HG03025 (cell line): ENCODE measurements around the gene SAMD4A.

Experiments
- ATAC-seq: cut with Tn5 transposase; IDR thresholded peaks from one replicate; pipeline ENCODE4 v1.9.1; 2021; ENCODE audit warnings: mild to moderate bottlenecking, moderate library complexity; ENCODE audit not compliant: unreplicated experiment, low FRiP score

SAMD4A gene

DNA sequence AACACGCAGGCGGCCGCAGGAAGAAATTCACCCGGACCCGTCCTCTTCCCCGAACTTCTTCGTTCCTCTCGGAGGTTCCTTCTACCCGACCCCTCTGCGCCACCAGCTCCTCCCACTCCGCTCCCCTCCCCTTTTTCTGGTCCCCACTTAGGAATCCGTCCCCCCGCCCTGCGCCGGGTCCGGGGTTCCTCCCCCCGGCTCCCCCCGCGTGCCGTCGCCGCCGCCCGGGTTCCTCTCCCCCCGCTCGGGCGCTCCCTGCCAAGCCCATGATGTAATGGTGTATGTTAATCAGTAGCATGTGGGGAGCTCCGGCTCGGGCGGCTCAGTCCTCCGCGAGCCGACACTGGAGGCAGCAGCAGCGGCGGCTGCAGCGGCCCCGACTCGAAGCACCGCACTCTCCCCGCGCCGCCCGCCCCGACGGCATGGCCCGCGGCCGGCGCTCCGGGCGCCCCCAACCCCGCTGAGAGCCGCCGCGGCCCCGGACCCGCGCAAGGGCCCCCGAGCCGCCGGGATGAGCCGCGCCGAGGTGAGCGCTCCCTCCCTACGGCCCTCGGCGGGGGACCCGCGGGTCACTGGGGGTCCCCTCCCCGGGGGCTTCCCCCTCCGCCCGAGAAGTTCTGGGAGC lies 1.0 kb upstream of the SAMD4A start:
- ATAC-seq, result peak; percentile 46

DNA sequence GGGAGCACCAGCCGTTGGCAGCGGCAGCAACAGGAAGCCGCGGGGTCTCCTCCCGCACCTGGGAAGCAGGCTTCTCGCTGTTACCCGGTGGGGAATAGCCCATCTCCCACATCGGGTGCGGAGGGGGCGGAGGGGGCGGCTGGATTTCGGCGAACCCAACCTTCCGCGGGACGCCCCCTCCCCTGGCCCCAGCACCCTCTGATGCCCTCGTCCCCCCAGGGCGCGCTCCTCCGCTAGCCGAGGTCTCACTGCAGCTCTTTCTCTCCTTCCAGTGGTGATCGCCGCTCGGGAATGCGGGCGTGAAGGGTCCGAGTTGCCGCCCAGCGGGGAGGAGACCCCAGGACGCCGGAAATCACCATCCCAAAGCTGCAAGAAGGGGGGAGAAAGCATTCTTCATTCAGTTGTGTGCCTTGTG lies 303 bp downstream of the SAMD4A start:
- ATAC-seq, result peak; percentile 4

DNA sequence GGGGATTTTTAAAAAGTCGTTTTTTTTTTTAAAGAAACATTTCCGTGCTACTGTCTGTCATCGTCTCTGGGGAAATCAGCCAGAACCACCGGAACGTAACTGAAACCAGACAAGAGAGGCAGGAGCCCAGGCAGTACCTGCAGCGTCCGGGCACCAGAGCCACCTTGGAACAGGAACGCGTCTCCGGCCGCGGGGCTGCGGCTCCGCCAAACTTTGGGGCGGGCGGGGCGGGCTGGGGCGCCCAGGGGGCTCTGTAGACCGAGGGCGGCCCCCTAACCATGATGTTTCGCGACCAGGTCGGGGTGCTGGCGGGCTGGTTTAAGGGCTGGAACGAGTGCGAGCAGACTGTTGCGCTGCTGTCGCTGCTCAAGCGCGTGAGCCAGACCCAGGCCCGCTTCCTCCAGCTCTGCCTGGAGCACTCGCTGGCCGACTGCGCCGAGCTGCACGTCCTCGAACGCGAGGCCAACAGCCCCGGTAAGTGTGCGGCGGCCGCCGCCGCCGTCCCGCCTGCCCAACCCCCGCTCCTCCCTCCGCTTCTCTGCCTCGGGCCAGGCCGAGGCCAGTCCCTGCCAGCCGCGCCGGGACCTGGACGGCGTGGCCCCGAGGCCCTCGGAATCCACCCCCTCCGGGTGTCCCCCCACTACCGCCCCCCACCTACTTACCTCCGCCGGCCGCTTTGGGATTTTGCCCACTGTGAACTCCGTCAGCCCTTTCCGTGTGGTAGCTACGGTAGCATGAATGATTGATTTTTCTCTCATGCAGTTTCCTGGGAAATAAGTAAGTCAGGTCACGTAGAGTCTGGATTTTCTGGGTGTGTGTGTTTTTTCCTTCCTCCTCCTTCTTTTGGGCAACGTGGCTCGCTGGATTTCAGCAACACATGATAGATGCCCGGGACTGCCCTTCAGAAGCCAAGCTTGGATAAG lies 972 bp downstream of the SAMD4A start:
- peak; percentile 24 for ATAC-seq

DNA sequence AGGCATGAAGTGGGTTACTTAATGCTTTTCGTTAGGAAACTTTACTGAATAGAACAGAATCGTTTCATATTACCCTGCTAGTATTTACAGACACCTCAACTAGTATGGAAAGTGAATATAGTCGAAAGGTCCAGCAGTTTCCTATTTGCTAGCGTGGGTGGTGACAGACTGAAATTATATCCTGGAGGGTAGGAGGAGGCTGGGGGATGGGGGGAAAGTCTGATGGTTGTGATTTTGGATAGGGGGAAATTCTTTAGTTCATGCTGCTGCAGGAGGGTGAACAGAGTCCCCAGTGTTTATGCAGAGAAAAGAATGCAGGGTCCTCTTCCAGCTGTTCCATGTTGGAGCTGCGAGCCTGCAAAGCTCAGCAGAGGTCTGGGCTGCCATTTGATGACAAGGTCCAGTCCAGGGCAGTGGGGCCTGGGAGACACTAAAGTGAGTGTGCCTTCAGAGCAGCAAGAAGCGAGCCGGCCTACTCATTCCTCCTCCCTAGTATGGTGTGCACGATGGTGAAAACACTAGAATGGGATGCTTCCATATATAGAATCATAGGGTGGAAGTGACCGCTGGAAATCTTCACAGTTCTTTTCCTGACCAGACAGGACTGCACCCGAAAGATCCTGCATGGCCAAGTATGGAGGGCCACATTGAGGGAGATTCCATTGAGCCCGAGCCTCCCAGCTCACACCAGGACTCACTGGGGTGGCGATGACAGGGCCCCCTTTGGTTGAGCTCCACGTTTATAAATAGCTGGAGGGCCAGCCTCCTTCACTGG lies 2.1 kb downstream of the SAMD4A start:
- ATAC-seq, result no peak

DNA sequence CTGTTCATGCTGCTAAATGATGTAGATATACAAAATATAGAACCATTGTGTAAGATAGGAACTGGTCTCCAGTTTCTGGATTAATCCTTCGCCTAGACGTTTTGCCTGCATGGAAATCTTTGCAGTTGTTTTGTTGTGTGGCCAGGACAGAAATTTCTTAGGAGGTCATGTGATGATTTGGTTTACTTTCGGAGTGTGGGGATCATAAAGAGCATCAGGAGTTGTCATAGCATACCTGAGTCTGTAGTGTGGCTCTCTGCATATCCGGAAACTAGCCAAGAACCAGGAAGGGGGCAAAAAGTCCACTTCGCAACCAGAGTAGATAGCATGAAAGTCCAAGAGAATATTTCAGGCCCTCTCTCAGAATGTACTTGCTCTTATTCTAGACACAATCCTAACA lies 3.1 kb downstream of the SAMD4A start:
- ATAC-seq, result no peak

DNA sequence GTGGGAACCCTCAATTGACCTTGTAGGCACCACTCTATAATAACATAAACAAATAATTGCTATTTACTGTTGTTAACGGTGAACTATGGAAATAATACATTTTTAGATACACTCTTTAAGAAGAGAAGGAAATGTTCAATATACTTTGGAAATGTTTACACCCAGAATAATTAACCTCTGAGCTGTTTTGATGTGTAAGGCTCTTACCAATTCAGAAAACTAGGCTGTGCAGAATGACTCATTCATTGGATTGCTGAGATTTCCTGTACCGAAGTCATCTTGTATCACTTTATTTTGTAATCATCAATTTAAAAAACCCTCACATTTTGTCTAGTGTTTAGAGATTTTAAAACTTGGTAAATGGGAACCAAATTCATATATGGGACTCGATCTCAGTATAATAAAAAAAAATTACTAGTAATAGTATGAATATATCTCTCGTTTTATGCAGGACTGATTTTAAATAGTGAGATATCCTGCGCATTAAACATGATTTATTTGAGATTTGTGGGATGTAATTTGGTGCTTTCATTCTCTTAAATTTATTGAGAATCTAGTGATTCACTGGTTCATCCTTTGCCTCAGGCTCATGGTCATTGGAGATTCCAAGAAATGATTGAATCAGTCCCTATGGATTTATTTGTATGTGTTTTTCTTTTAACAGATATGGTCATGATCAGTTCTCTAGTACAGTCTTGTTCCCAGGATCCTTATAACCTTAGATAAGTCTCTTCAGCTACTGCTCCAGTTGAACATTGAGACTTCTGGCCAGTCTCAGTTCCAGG lies 3.9 kb downstream of the SAMD4A start:
- no peak for ATAC-seq

DNA sequence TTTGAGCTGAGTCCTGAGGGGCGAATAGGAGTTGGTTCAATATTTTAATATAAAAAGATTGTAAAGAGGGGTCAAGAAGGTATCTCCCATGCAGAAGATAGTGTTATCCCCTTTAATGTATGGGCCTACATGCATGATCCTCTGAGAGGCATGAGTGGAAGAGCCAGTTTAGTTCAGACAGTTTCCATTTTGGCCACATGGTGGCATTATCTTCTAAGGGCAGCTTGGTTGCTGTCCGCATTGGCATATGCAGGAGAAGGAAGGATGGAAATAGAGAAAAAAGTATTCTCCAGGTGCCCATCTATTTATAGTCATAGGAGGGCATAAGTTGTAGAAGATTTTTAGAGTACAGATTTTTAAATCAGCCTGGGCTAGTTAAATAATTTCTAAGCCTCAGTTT lies 5.4 kb downstream of the SAMD4A start:
- ATAC-seq, result no peak

DNA sequence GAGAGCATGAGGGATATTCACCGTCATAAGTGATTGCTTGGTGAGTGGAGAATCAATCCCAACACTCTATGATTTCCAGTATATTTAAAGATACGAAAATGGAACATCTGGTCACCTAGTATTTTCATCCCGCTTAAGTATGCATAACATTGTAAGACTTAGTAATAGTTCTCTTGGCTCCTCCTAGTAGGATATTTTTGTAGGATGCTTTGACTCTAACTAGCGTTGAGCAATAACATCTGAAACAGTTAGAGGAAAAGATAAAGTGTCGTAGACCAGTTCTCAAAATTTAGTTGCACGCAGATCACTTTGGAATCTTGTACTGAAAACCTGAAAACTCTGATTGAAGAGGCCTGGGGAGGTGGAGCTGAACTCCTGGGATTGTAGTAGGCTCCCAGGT lies 7.6 kb downstream of the SAMD4A start:
- no peak for ATAC-seq

DNA sequence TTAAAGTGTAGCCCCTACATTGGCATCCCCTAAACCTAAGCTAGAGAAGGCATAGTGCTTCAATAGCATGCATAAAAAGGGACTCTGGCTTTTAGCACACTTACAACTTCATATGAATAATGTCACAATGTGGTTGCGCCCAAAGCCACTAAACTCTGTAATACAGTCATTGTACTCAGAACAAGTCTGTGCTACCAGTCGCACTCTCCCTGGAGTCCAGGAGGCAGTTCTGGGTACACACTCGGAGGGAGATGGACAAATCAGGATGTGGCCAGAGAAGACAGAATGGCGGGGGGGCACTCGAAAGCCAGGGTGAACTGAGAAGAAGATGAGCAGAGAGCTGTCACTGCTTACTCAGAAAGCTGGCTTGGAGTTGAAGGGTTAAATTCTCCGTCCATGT lies 10.6 kb downstream of the SAMD4A start:
- ATAC-seq, result no peak

DNA sequence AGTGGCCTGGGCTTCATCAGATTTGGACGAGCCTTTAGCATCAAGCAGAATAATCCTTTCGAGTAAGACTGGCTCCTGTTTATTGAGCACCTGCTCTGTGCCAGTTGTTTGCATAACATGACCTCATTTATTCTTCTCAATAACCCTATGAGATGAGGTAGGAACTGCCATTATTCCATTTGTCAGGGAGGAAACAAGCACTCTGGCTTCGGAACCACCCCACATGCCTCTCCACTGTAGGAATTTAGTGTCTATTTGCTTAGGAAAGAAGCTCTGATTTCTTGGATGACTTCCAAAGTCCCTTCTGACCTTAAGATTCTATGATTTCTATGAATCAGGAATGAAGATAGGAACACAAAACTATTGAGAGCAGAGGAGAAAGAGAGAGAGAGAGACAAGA lies 11.0 kb downstream of the SAMD4A start:
- no peak for ATAC-seq

DNA sequence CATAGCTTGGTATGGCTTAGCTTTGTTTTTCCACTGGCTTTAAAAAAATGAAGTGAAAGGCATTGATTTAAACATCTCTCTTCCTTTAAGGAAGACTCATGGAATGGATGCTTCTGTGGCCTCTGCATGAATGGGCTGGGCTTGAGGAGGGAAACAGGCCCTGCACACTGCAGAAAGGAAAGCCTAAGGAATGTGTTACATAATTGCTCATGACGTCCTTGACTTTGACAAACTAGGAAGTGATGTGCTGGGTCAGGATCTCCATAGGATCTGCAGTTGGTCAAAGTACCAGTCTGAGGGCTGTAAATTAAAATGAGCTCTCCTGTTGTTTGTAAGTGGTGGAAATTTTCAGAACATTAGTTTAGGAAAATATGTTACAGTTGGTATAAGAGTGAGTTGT lies 12.7 kb downstream of the SAMD4A start:
- ATAC-seq, result no peak

DNA sequence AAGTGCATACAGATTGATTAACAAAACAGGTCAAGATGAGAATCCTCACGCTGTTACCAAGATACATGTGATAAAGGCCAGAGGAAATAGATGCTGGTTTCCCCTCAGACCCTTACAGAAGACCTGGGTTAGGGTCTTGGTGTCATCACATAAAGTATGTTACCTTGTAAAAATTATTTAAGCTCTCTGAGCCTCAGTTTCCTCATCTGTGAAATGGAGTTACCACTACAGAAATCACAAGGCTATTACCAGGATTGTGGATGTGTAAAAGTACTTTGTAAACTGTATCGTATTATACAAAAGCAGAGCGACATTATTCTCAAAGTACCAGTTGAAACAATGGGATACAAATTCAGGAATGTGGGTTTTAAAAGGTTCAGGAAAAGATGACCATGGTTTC lies 14.0 kb downstream of the SAMD4A start:
- no peak for ATAC-seq

DNA sequence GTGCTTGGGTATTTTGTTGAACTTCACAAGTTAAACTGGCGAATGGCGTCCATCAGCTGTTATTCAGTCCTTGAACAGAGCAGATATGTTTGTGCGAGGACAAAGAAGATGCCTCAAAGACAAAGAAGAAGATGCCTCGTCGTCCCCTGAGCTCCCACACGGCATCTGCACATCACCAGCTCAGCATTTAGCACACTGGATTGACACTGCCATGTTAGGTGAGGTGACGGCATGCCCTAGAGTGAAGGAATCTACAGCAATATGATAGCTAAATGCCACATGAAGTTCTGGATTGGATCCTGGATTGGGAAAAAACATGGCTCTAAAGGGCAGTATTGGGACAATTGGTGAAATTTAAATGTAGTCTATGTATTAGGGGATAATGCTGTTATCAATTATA lies 15.4 kb downstream of the SAMD4A start:
- ATAC-seq, result no peak

DNA sequence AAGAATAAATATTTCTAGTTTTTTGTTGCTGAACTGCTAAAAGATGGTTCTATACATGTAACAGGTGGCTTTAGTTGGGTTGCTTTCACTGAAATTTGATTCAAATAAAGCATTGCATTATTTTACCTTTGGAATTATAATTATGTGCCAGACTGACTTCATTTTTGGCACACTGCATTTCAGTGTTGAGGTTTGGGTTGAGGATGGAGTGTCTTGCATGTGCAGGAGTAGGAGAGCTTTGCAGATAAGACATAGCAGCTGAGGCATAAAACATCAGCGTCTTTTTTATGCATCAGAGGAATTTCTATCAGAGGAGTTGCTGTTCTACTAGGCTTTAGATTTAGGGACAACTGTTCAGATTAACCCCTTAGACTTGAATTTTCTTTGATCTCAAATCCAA lies 17.2 kb downstream of the SAMD4A start:
- ATAC-seq, result no peak

DNA sequence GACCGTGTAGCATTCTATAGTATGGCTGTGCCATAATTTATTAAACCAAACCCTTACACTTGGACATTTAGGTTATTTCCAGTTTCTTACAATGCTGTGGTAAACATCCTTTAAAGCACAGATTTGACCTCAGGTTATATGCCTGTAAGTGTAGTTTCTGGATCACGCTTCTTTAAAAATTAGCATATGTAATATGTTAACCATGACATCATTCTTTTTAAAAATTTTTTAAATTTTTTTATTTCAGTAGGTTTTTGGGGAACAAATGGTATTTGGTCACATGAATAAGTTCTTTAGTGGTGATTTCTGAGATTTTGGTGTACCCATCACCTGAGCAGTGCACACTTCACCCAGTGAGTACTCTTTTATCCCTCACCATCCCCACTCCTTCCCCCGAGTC lies 18.3 kb downstream of the SAMD4A start:
- ATAC-seq, result no peak

DNA sequence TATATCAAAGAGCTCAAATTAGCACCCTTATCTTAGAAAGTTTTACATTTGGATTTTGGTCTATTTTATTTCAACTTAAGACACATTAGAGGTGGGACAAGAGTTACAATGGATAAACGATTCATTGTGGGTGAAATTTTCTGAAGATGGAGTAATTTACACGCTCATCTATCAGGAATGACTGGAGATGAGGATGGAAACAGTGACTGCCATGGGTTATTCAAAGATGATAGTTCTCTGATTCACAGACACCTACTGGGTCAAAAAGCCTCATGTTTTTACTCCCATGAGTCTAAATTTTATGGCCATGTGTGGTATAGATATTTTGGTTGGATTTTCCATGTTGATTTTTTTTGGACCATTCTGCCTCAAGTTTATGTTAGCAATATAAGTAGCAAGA lies 22.1 kb downstream of the SAMD4A start:
- ATAC-seq, result no peak

DNA sequence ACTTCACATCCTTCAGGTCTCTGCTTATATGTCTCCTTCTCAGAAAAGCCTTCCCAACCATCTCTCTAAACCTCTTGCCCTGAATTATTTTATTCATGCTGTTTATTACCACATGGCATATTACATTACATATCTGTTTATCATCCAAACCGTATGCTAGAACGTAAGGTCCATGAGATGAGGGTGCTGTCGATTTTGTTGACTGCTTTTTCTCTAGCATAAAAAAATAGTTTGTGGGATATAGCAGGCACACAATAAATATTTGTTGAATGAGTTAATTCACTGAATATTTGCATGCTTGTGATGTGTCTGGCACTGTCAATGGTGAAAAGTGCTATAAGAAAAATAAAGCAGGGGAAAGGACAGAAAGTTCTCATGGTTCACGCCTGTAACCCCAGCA lies 22.9 kb downstream of the SAMD4A start:
- ATAC-seq, result no peak

DNA sequence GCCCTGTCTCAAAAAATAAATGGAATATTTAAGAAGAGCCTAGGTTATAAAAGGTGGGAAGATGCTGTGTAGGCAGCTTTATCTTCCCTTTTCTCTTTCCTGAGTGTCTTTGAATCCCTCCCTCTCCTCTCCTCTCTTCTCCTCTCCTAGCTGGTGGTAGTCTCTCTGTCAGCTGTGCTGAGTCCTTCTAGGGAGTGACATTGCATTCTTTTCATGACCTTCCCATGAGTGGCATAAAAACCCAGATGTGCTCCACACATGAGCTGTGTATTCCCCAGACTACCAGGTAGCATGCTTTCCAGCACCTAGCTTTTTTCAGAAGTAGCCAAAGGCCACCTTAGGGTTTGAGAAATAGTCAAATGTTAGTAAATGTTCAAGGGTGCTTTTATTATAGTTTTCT lies 23.6 kb downstream of the SAMD4A start:
- no peak for ATAC-seq

DNA sequence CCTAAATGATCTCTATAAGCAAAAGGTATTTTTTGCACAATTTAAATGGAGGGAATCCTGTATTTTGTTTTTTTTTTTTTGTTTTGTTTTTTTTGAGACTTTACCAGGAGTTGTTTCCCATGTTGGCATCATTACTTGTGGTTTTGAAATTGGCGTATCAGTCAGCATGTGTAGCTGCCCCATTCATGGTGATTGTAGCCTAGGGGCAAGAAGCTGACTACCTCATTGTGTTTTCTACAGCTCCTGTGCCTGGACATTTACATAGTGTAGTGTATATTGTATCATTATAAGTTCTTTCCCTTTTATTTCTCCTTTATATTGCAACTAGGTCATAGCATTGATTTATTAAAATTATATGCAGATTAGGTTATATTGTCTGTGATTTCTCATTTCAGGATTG lies 24.5 kb downstream of the SAMD4A start:
- no peak for ATAC-seq

DNA sequence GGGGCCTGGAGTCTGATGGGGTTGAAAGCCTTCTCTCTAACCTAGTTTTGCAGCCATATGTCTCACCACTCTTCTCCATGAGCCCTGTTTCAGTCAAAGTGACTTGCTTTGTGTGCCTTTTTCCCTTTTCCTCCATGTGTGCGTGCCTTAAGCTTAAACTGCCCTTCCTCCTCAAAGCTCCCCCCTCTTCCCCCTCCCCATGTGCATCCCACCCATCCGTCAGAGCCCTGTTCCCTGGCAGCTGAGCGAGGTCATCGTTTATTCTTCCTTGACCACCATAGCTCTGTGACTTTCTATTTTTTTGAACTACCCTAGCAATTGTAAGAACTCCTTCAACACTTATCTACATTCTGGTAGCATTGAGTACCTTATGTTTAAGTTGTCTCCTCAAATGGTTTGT lies 24.9 kb downstream of the SAMD4A start:
- no peak for ATAC-seq

DNA sequence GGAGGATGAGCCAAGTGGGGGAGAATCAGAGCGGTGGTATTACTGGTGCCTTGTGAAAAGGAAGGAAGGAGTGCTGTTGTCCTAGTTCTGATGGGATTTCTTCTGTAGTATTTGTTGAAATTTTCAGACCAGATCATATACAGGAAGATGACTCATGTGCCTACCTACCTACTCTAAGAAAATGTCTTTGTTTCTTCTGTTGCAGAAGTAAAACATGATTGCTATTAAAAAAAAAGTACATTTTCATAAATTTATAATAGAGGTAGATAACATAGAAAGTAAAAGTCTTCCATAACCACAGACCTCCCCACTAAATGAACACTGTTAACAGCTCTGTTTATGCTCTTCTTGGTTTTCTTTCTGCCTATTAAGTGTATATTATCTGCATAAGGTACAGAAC lies 26.9 kb downstream of the SAMD4A start:
- ATAC-seq, result no peak
